ENCODE data around the gene POLR2B. TPM values are rescaled to one million over a fixed set of nuclear protein-coding genes. Genes with fewer than 3 reads are reported as not detected.
"Not testable (repeated sequence)": the region's sequence is repeated elsewhere in the genome, so short reads cannot be mapped to it uniquely, and the experiment has no call there.

The POLR2B gene
- total RNA-seq, 1 donor from 2014 or later, result 118 TPM

GRCh38 chr4:57059890-57060716, 81.4 kb downstream of the POLR2B start:
- no peak for TF ChIP-seq CTCF (IDR thresholded peaks at IDR 0.05)
- CTCF ChIA-PET, result no interaction called here
- no peak for ATAC-seq (ENCODE audit: low read depth)
- intact Hi-C loops (cut with micrococcal nuclease), result no loop called here
- no peaks in the 10 kb centered on the region for H3K9me3 Mint-ChIP-seq
- H3K27ac Mint-ChIP-seq, result no peak overlapping the region
- no peaks in the 10 kb centered on the region for H3K36me3 Mint-ChIP-seq (ENCODE audit: low read depth)
- H3K4me1 Mint-ChIP-seq, result no peaks in the 10 kb centered on the region
- H3K4me3 Mint-ChIP-seq, result no peak overlapping the region
- DNase-seq, result no peak
- H3K27me3 Mint-ChIP-seq, result peaks cover 2% of the 10 kb centered on the region
- POLR2A ChIA-PET, result no interaction called here

- H3K4me1 Mint-ChIP-seq; ATAC-seq (ENCODE audit: low read depth); DNase-seq; H3K4me3 Mint-ChIP-seq; H3K36me3 Mint-ChIP-seq (ENCODE audit: low read depth); H3K27me3 Mint-ChIP-seq; H3K9me3 Mint-ChIP-seq; H3K27ac Mint-ChIP-seq; POLR2A ChIA-PET; intact Hi-C loops (cut with micrococcal nuclease); CTCF ChIA-PET: not testable (repeated sequence)
Observed at GRCh38 chr4:57060717-57061067, 82.0 kb downstream of the POLR2B start.

- H3K9me3 Mint-ChIP-seq, result no peaks in the 10 kb centered on the region
- TF ChIP-seq CTCF (IDR thresholded peaks at IDR 0.05), result no peak
- H3K4me1 Mint-ChIP-seq, result no peaks in the 10 kb centered on the region
- no peaks in the 10 kb centered on the region for H3K36me3 Mint-ChIP-seq (ENCODE audit: low read depth)
- ChIA-PET CTCF (no interaction called here), POLR2A (no interaction called here)
- DNase-seq (no peak), ATAC-seq (ENCODE audit: low read depth) (no peak)
- intact Hi-C loops (cut with micrococcal nuclease), result no loop called here
- H3K27ac Mint-ChIP-seq, result no peak overlapping the region
- H3K27me3 Mint-ChIP-seq, result no peaks in the 10 kb centered on the region
- H3K4me3 Mint-ChIP-seq, result no peak overlapping the region
Observed at GRCh38 chr4:57061395-57061794, 82.7 kb downstream of the POLR2B start.

GRCh38 chr4:57063518-57063917, 84.8 kb downstream of the POLR2B start:
- DNase-seq (no peak), ATAC-seq (ENCODE audit: low read depth) (no peak)
- no peak for TF ChIP-seq CTCF (IDR thresholded peaks at IDR 0.05)
- Mint-ChIP-seq H3K36me3 (ENCODE audit: low read depth) (no peaks in the 10 kb centered on the region), H3K27ac (no peak overlapping the region), H3K27me3 (no peaks in the 10 kb centered on the region), H3K4me3 (no peak overlapping the region), H3K9me3 (no peaks in the 10 kb centered on the region), H3K4me1 (no peaks in the 10 kb centered on the region)
- intact Hi-C loops (cut with micrococcal nuclease), result no loop called here
- ChIA-PET POLR2A (no interaction called here), CTCF (no interaction called here)

- Mint-ChIP-seq H3K27me3 (no peaks in the 10 kb centered on the region), H3K4me1 (no peaks in the 10 kb centered on the region), H3K27ac (no peak overlapping the region), H3K4me3 (no peak overlapping the region), H3K36me3 (ENCODE audit: low read depth) (no peaks in the 10 kb centered on the region), H3K9me3 (no peaks in the 10 kb centered on the region)
- ATAC-seq (ENCODE audit: low read depth) (no peak), DNase-seq (no peak)
- ChIA-PET POLR2A (no interaction called here), CTCF (no interaction called here)
- no peak for TF ChIP-seq CTCF (IDR thresholded peaks at IDR 0.05)
- intact Hi-C loops (cut with micrococcal nuclease), result no loop called here
Observed at GRCh38 chr4:57064120-57064519, 85.4 kb downstream of the POLR2B start.

Measured in activated B cell treated with CpG ODN at 0.5 μM for 24 hours (primary cell).